CD14-positive monocyte (primary cell): ENCODE data around the gene KLF13. TPM values are rescaled to one million over a fixed set of nuclear protein-coding genes. Genes with fewer than 3 reads are reported as not detected.
A peak's percentile ranks its signal among the peaks of the same experiment; 100 is the strongest.

Experiments
- DNase-seq, 3 donors: peaks; one replicate each; pipeline ENCODE4 v3.0.0-alpha.2; 2011 to 2022
- H2AFZ ChIP-seq: 2 replicates; pipeline ENCODE4 v1.6.0; 2012; ENCODE audit warnings: mild to moderate bottlenecking, low read depth, low read length, inconsistent platforms; ENCODE audit not compliant: insufficient read depth, poor library complexity, severe bottlenecking
- H3K27ac ChIP-seq, 2 donors: 1 replicate in 1 of 2; 2 replicates in 1 of 2; pipeline ENCODE4 v1.5.1; 2012 to 2013; ENCODE audit warnings: low read length in 2 of 2, control low read depth in 1 of 2, inconsistent platforms in 1 of 2, low read depth in 1 of 2, mild to moderate bottlenecking in 1 of 2
- H3K27me3 ChIP-seq, 2 donors: one replicate each; pipeline versions ENCODE4 v1.6.0 to v1.6.1; 2011 to 2013; ENCODE audit warnings: low read length in 2 of 2; ENCODE audit not compliant: control insufficient read depth in 2 of 2, insufficient read depth in 2 of 2
- H3K36me3 ChIP-seq, 2 donors: replicated peaks in 1 of 2; 1 replicate in 1 of 2; 2 replicates in 1 of 2; pipeline versions ENCODE4 v1.5.1 to v1.6.1; 2012 to 2013; ENCODE audit warnings: low read length in 2 of 2, control low read depth in 1 of 2, inconsistent platforms in 1 of 2, mild to moderate bottlenecking in 1 of 2; ENCODE audit not compliant: insufficient read depth in 2 of 2, control insufficient read depth in 1 of 2
- H3K4me1 ChIP-seq, 2 donors: 1 replicate in 1 of 2; 2 replicates in 1 of 2; pipeline versions ENCODE4 v1.5.1 to v1.6.1; 2012 to 2013; ENCODE audit warnings: low read length in 2 of 2, control low read depth in 1 of 2, inconsistent platforms in 1 of 2, mild to moderate bottlenecking in 1 of 2, moderate library complexity in 1 of 2; ENCODE audit not compliant: insufficient read depth in 2 of 2, control insufficient read depth in 1 of 2
- H3K4me2 ChIP-seq: replicated peaks from 2 replicates; pipeline ENCODE3; 2012; ENCODE audit warnings: low read length, moderate library complexity, mild to moderate bottlenecking; ENCODE audit not compliant: poor library complexity, severe bottlenecking; ENCODE audit errors: extremely low read depth
- H3K4me3 ChIP-seq, 3 experiments: fragments of 200-600 bp in 1 of 3; sonication (generic) in 1 of 3; replicated peaks in 1 of 3; 1 replicate in 2 of 3; 2 replicates in 1 of 3; pipeline ENCODE4 v1.5.1; 2011 to 2013; ENCODE audit warnings: low read length in 3 of 3, mild to moderate bottlenecking in 3 of 3, control low read depth in 2 of 3, low read depth in 2 of 3, inconsistent platforms in 1 of 3, moderate library complexity in 1 of 3
- H3K79me2 ChIP-seq: 2 replicates; pipeline ENCODE4 v1.6.0; 2012; ENCODE audit warnings: mild to moderate bottlenecking, control low read depth, inconsistent platforms, low read length, moderate library complexity; ENCODE audit not compliant: insufficient read depth
- H3K9ac ChIP-seq: 2 replicates; pipeline ENCODE4 v1.6.0; 2017; ENCODE audit warnings: low read length, mild to moderate bottlenecking; ENCODE audit not compliant: insufficient read depth, poor library complexity, severe bottlenecking
- H3K9me3 ChIP-seq, 2 donors: replicated peaks in 1 of 2; 1 replicate in 1 of 2; 2 replicates in 1 of 2; pipeline versions ENCODE4 v1.5.1 to v1.6.1; 2012 to 2013; ENCODE audit warnings: low read length in 2 of 2, control low read depth in 1 of 2; ENCODE audit not compliant: control insufficient read depth in 1 of 2, insufficient read depth in 1 of 2
- H4K20me1 ChIP-seq: 2 replicates; pipeline ENCODE4 v1.6.0; 2012; ENCODE audit warnings: mild to moderate bottlenecking, low read length, control low read depth, moderate library complexity; ENCODE audit not compliant: insufficient read depth
- H3K27ac Mint-ChIP-seq, 7 donors: one replicate each; pipeline ENCODE4 v1.8.0; 2020; ENCODE audit warnings: mild to moderate bottlenecking in 7 of 7, mixed read lengths in 7 of 7, moderate library complexity in 6 of 7, inconsistent platforms in 2 of 7
- H3K27me3 Mint-ChIP-seq, 3 donors: one replicate each; pipeline ENCODE4 v1.8.0; 2021 to 2022; ENCODE audit warnings: low read depth in 3 of 3, mild to moderate bottlenecking in 3 of 3, mixed read lengths in 3 of 3, moderate library complexity in 3 of 3, inconsistent platforms in 1 of 3
- H3K36me3 Mint-ChIP-seq, 2 donors: one replicate each; pipeline ENCODE4 v1.8.0; 2020; ENCODE audit warnings: mixed read lengths in 2 of 2, inconsistent platforms in 1 of 2, mild to moderate bottlenecking in 1 of 2
- H3K4me1 Mint-ChIP-seq: one replicate; pipeline ENCODE4 v1.8.0; 2020; ENCODE audit warnings: mild to moderate bottlenecking, mixed read lengths
- H3K4me3 Mint-ChIP-seq, 2 donors: one replicate each; pipeline ENCODE4 v1.8.0; 2020; ENCODE audit warnings: mild to moderate bottlenecking in 2 of 2, mixed read lengths in 2 of 2, moderate library complexity in 1 of 2
- H3K9me3 Mint-ChIP-seq, 7 donors: one replicate each; pipeline ENCODE4 v1.8.0; 2020 to 2022; ENCODE audit warnings: mixed read lengths in 7 of 7, mild to moderate bottlenecking in 6 of 7, moderate library complexity in 6 of 7, inconsistent platforms in 2 of 7
- CTCF ChIP-seq: fragments of 200-600 bp; IDR thresholded peaks from one replicate; pipeline ENCODE4 v1.8.0; 2022; ENCODE audit warnings: antibody characterized with exemption, mild to moderate bottlenecking
- WGBS: methylation state at CpG from one replicate; pipeline ENCODE4 v1.1.5; 2013; ENCODE audit warnings: missing lambda C conversion rate; ENCODE audit not compliant: insufficient coverage; 5-methylcytosine and 5-hydroxymethylcytosine counted together
- intact Hi-C, 2 donors: fragments of 100-400 bp; cut with micrococcal nuclease; formaldehyde crosslinking; loops; one replicate each; pipeline versions ENCODE4 v1.15.0 to v1.15.1; 2023
- polyA plus RNA-seq, 3 donors: library from polyadenylated mRNA; depleted of rRNA in 1 of 3; unstranded in 2 of 3; stranded (reverse) in 1 of 3; fragments of 300-500 nt in 2 of 3; fragments of >200 nt in 1 of 3; fragmentation: Illumina TruSeq in 2 of 3; gene quantifications; 1 replicate in 2 of 3; 2 replicates in 1 of 3; pipeline ENCODE4 v1.2.3, GENCODE V29; 2012 to 2021

Gene KLF13
- polyA plus RNA-seq, 3 donors, result 22.5 to 121 (median 28.0) TPM

GRCh38 chr15:31403096-31403495 lies 76.5 kb downstream of the KLF13 start:
- Mint-ChIP-seq H3K27me3 (peaks cover 2 to 7% (median 2%) of the 10 kb centered on the region in 3 donors), H3K4me3 (no peak overlapping the region), H3K9me3 (peaks cover 0 to 11% (median 5%) of the 10 kb centered on the region in 7 donors), H3K4me1 (peaks cover 30% of the 10 kb centered on the region), H3K27ac (no peak overlapping the region), H3K36me3 (peaks cover 0 to 2% of the 10 kb centered on the region in 2 donors)
- no peak overlapping the region for H3K27ac ChIP-seq
- H3K4me2 ChIP-seq, result no peak overlapping the region
- intact Hi-C loops, result no loop called here
- H3K4me3 ChIP-seq, result no peak overlapping the region
- TF ChIP-seq CTCF, result no peak
- peaks cover 0 to 8% of the 10 kb centered on the region in 2 donors for H3K9me3 ChIP-seq
- no peak overlapping the region for H2AFZ ChIP-seq
- H3K27me3 ChIP-seq, result no peaks in the 10 kb centered on the region
- H3K79me2 ChIP-seq, result no peaks in the 10 kb centered on the region
- no peaks in the 10 kb centered on the region for H4K20me1 ChIP-seq
- peaks cover 15 to 28% of the 10 kb centered on the region in 2 donors for H3K4me1 ChIP-seq
- H3K9ac ChIP-seq, result no peak overlapping the region
- 100% methylated on average over 1 of the region's 6 CpGs for WGBS
- DNase-seq, result no peak
- H3K36me3 ChIP-seq, result no peaks in the 10 kb centered on the region

- H3K4me2 ChIP-seq, result no peak overlapping the region
- no peaks in the 10 kb centered on the region for H3K36me3 ChIP-seq
- no peaks in the 10 kb centered on the region for H4K20me1 ChIP-seq
- no peak overlapping the region for H2AFZ ChIP-seq
- peaks cover 0 to 8% of the 10 kb centered on the region in 2 donors for H3K9me3 ChIP-seq
- no peak for TF ChIP-seq CTCF
- DNase-seq, result no peak
- no peaks in the 10 kb centered on the region for H3K27me3 ChIP-seq
- no peaks in the 10 kb centered on the region for H3K79me2 ChIP-seq
- Mint-ChIP-seq H3K4me3 (no peak overlapping the region), H3K27ac (peak overlapping the region in 1 of 7 donors; percentile 18), H3K27me3 (peaks cover 2 to 7% (median 2%) of the 10 kb centered on the region in 3 donors), H3K4me1 (peaks cover 29% of the 10 kb centered on the region), H3K36me3 (peaks cover 0 to 2% of the 10 kb centered on the region in 2 donors), H3K9me3 (peaks cover 5 to 14% (median 7%) of the 10 kb centered on the region in 7 donors)
- 100% methylated on average over 1 of the region's 5 CpGs for WGBS
- peaks cover 15 to 29% of the 10 kb centered on the region in 2 donors for H3K4me1 ChIP-seq
- H3K4me3 ChIP-seq, result no peak overlapping the region
- H3K9ac ChIP-seq, result no peak overlapping the region
- no peak overlapping the region for H3K27ac ChIP-seq
- intact Hi-C loops, result no loop called here
Observed at GRCh38 chr15:31403606-31404005, 77.0 kb downstream of the KLF13 start.
